GM13976 (cell line): ENCODE data around the gene SRM.
"Not testable (repeated sequence)": the region's sequence is repeated elsewhere in the genome, so short reads cannot be mapped to it uniquely, and the experiment has no call there.

Experiments used
- DNase-seq: peaks from one replicate; pipeline ENCODE4 v3.0.0; 2012; ENCODE audit warnings: low spot score
- CTCF ChIP-seq: IDR thresholded peaks from 2 replicates; pipeline ENCODE4 v1.5.1; 2012; ENCODE audit warnings: borderline replicate concordance, mild to moderate bottlenecking; ENCODE audit not compliant: insufficient read depth; ENCODE audit errors: extremely low read depth, missing control alignments, control extremely low read depth
- in situ Hi-C: fragments of 300-500 bp; cut with MboI; formaldehyde crosslinking; loops from one replicate; pipeline ENCODE4 v1.12.0; 2022; ENCODE audit warnings: low sequenced_read_pairs, mixed read lengths, inconsistent platforms; ENCODE audit not compliant: unreplicated experiment

The SRM gene

GRCh38 chr1:11024154-11024873 is 35.5 kb downstream of the SRM start:
- TF ChIP-seq CTCF, result no peak
- in situ Hi-C loops, result no loop called here
- no peak for DNase-seq

- no peak for DNase-seq
- in situ Hi-C loops, result no loop called here
- TF ChIP-seq CTCF, result no peak
Measured at GRCh38 chr1:11023201-11023600, 36.6 kb downstream of the SRM start.

- in situ Hi-C loops, result no loop called here
- no peak for TF ChIP-seq CTCF
- DNase-seq, result no peak
Measured at GRCh38 chr1:11019971-11020370, 39.8 kb downstream of the SRM start.

GRCh38 chr1:11019358-11019757 is 40.5 kb downstream of the SRM start:
- DNase-seq, in situ Hi-C loops: not testable (repeated sequence)

- TF ChIP-seq CTCF, result no peak
- in situ Hi-C loops, result no loop called here
- DNase-seq, result no peak
Measured at GRCh38 chr1:11013160-11013531, 46.7 kb downstream of the SRM start.

GRCh38 chr1:11012260-11013159 is 47.3 kb downstream of the SRM start, which contains the start of gene TARDBP:
TARDBP (plus strand) TSS chr1:11012654; CDS start chr1:11013728, 1,074 bp downstream.
- TF ChIP-seq CTCF, result no peak
- in situ Hi-C loops, result no loop called here
- peak; percentile 99 for DNase-seq
